Stomach (tissue), 9 donors: ENCODE results near the gene KIAA1671. TPM values are rescaled to one million over a fixed set of nuclear protein-coding genes. Genes with fewer than 3 reads are reported as not detected.
A peak's percentile ranks its signal among the peaks of the same experiment; 100 is the strongest.

ENCODE experiments used
- DNase-seq, 2 donors: peaks; one replicate each; pipeline versions ENCODE4 v3.0.0 to v3.0.0-alpha.2; 2013 to 2019
- H3K27ac ChIP-seq, 5 donors: fragments of 200-600 bp in 4 of 5; sonication (generic) in 4 of 5; one replicate each; pipeline ENCODE4 v1.5.1; 2013 to 2019; ENCODE audit warnings: mild to moderate bottlenecking in 1 of 5, moderate library complexity in 1 of 5
- H3K27me3 ChIP-seq, 3 donors: fragments of 200-600 bp; sonication (generic); one replicate each; pipeline ENCODE4 v1.5.1; 2017 to 2019; ENCODE audit warnings: mixed run types in 1 of 3
- H3K36me3 ChIP-seq, 4 donors: fragments of 200-600 bp; sonication (generic); 1 replicate in 3 of 4; 2 replicates in 1 of 4; pipeline ENCODE4 v1.5.1; 2016 to 2019
- H3K4me1 ChIP-seq, 4 donors: fragments of 200-600 bp; sonication (generic); one replicate each; pipeline ENCODE4 v1.5.1; 2016 to 2019
- H3K4me3 ChIP-seq, 4 donors: fragments of 200-600 bp; sonication (generic) in 3 of 4; one replicate each; pipeline ENCODE4 v1.5.1; 2016 to 2019; ENCODE audit warnings: mild to moderate bottlenecking in 1 of 4
- H3K9me3 ChIP-seq, 4 donors: fragments of 200-600 bp; sonication (generic); one replicate each; pipeline ENCODE4 v1.5.1; 2016 to 2019
- EP300 ChIP-seq: sonication (generic); formaldehyde crosslinking; IDR thresholded peaks from one replicate; pipeline ENCODE4 v1.6.1; 2017; ENCODE audit warnings: antibody characterized with exemption
- POLR2A ChIP-seq, 4 donors: fragments of 450-650 bp; IDR thresholded peaks; one replicate each; pipeline ENCODE4 v1.6.1; 2016; ENCODE audit warnings: antibody characterized with exemption in 4 of 4, control low read depth in 2 of 4, mild to moderate bottlenecking in 1 of 4, moderate library complexity in 1 of 4
- POLR2AphosphoS5 ChIP-seq, 3 donors: sonication (generic); formaldehyde crosslinking; IDR thresholded peaks; one replicate each; pipeline ENCODE4 v1.6.1; 2016; ENCODE audit warnings: antibody characterized with exemption in 3 of 3
- WGBS, 5 donors: extraction: QIAGEN DNeasy Blood & Tissue Kit in 3 of 5; methylation state at CpG; one replicate each; pipeline versions ENCODE4 v1.1.5 to v1.1.7; 2013 to 2018; 5-methylcytosine and 5-hydroxymethylcytosine counted together
- intact Hi-C: fragments of 100-400 bp; cut with DNase I; formaldehyde crosslinking; loops from one replicate; pipeline ENCODE4 v1.15.1; 2023; ENCODE audit warnings: low total_unique reads
- polyA plus RNA-seq, 3 donors: library from polyadenylated mRNA; stranded (reverse); fragments of 200-250 nt; gene quantifications; one replicate each; pipeline ENCODE4 v1.2.3, GENCODE V29; 2013
- total RNA-seq, 5 donors: library from RNA; depleted of rRNA; stranded (reverse); fragments of >200 nt; gene quantifications; one replicate each; pipeline versions ENCODE4 v1.1.0 to v1.2.3, GENCODE V29; 2014 to 2016
- TF ChIP-seq, protein P1 (sequence below), 7 experiments: fragments of 450-650 bp in 4 of 7; fragments of 200-600 bp in 3 of 7; sonication (generic) in 3 of 7; IDR thresholded peaks; one replicate each; pipeline ENCODE4 v1.5.1; 2016 to 2019; ENCODE audit warnings: antibody characterized with exemption in 7 of 7, control low read depth in 2 of 7, mild to moderate bottlenecking in 1 of 7
- donor health status: healthy with polysubstance abuse.
- donor health status: Bipolar disorder and iron deficiency.
- donor health status: healthy.

Gene KIAA1671
- total and polyA plus RNA-seq, 8 donors: 5.7 to 80.5 (median 32.5) TPM

DNA sequence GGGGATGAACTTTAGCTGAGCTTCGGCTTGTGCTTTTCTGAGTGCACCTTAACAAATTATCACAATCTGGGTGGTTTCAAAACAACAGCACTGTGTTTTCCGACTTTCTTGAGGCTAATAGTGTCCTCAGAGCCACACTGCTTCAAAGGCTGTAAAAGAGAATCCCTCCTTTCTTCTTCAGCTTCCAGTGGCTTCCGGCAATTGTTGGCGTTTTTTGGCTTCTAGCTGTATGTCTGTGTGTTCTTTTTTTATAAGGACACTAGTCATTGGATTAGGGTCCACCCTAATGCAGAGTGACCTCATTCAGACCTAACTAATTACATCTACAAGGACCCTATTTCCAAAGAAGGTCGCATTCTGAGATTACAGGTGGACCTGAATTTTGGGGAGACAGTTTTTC is 30.6 kb downstream of the KIAA1671 start:
- H3K9me3 ChIP-seq: no peaks in the 10 kb centered on the region
- H3K27me3 ChIP-seq: no peaks in the 10 kb centered on the region
- H3K27ac ChIP-seq: peak overlapping the region in 3 of 5 donors; percentile 29 to 58 (median 43)
- intact Hi-C loops: no loop called here
- WGBS, 5 donors: 68 to 88% (median 81%) methylated on average over 5 of the region's 5 CpGs
- peaks cover 0 to 19% (median under 1%) of the 10 kb centered on the region in 4 donors for H3K4me1 ChIP-seq
- no peaks in the 10 kb centered on the region for H3K36me3 ChIP-seq
- DNase-seq: no peak
- TF ChIP-seq EP300 (no peak), POLR2A (IDR thresholded peaks at IDR 0.05) (no peak), POLR2AphosphoS5 (IDR thresholded peaks at IDR 0.05) (no peak)
- TF ChIP-seq, protein P1, sequence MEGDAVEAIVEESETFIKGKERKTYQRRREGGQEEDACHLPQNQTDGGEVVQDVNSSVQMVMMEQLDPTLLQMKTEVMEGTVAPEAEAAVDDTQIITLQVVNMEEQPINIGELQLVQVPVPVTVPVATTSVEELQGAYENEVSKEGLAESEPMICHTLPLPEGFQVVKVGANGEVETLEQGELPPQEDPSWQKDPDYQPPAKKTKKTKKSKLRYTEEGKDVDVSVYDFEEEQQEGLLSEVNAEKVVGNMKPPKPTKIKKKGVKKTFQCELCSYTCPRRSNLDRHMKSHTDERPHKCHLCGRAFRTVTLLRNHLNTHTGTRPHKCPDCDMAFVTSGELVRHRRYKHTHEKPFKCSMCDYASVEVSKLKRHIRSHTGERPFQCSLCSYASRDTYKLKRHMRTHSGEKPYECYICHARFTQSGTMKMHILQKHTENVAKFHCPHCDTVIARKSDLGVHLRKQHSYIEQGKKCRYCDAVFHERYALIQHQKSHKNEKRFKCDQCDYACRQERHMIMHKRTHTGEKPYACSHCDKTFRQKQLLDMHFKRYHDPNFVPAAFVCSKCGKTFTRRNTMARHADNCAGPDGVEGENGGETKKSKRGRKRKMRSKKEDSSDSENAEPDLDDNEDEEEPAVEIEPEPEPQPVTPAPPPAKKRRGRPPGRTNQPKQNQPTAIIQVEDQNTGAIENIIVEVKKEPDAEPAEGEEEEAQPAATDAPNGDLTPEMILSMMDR (IDR thresholded peaks at IDR 0.05): no peak
- no peak overlapping the region for H3K4me3 ChIP-seq

DNA sequence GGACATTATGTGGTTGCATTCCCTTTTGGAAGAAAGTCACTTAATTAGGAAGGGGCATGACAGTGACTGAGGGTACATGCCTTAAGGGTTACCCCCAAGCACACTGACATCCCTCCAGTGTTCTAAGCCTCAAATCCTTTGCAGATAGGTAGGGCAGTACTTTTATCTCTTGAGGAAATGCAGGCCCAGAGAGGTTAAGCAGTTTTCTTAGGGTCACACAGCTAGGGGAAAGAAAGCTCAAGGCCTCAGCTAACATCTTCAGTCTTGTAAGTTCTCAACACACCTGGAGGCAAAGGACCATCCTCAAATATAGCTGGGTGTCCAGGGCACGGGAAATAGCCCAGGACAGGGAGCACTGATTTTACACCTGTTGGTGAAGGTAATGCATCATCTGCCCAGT is 31.6 kb downstream of the KIAA1671 start:
- peaks cover 0 to 19% (median 2%) of the 10 kb centered on the region in 4 donors for H3K4me1 ChIP-seq
- H3K9me3 ChIP-seq: no peaks in the 10 kb centered on the region
- no peak for DNase-seq
- TF ChIP-seq, protein P1 (IDR thresholded peaks at IDR 0.05): no peak
- no peak for TF ChIP-seq POLR2AphosphoS5 (IDR thresholded peaks at IDR 0.05)
- no peak for TF ChIP-seq EP300
- no peak for TF ChIP-seq POLR2A (IDR thresholded peaks at IDR 0.05)
- H3K36me3 ChIP-seq: no peaks in the 10 kb centered on the region
- WGBS, 5 donors: 73 to 100% (median 90%) methylated on average over 1 of the region's 1 CpG
- no peak overlapping the region for H3K4me3 ChIP-seq
- intact Hi-C loops: no loop called here
- no peak overlapping the region for H3K27ac ChIP-seq
- H3K27me3 ChIP-seq: no peaks in the 10 kb centered on the region

DNA sequence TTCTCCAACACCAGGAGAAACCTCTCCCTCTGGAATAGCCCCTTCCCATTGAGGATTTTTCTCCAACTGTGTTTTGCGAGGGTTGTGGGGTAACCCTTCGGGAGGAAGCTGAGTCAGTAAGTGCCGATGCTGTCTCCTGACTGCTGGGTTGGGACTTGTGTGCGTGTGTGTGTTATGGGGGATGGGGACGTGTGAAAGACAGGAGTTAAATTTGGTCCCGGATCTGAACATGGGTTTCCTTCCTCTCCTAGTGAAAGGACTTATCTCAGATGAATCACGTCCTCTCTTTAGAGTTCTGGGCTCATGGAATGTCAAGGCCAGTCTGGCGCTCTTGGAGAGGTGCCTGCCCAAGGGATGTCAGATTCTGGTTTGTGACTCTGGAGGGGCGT is 33.3 kb downstream of the KIAA1671 start:
- intact Hi-C loops: no loop called here
- Histone ChIP-seq H3K36me3 (no peaks in the 10 kb centered on the region), H3K9me3 (no peaks in the 10 kb centered on the region), H3K27me3 (no peaks in the 10 kb centered on the region), H3K4me3 (no peak overlapping the region), H3K27ac (peak overlapping the region in 4 of 5 donors; percentile 47 to 62 (median 52)), H3K4me1 (peaks cover 0 to 27% (median 12%) of the 10 kb centered on the region in 4 donors)
- WGBS, 5 donors: 65 to 80% (median 72%) methylated on average over 9 of the region's 9 CpGs
- TF ChIP-seq EP300 (no peak), POLR2A (IDR thresholded peaks at IDR 0.05) (no peak), POLR2AphosphoS5 (IDR thresholded peaks at IDR 0.05) (no peak)
- TF ChIP-seq, protein P1 (IDR thresholded peaks at IDR 0.05): no peak
- DNase-seq: peak in 1 of 2 donors; percentile 28

DNA sequence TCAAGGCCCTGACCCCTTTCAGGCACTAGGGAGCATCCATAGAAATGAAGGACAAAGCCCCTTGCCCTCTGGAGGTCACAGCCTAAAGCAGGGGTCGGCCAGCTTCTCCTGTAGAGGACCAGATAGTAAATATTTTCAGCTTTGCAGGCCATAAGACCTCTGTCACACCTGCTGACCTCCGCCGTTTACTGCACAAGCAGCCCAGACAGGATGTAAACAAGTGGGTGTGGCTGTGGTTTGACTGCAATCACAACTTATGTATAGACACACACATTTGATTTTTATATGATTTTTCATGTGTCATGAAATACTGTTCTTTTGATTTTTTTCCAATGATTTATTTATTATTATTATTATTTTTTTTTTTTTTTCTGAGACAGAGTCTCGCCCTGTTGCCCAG is 34.3 kb downstream of the KIAA1671 start:
- intact Hi-C loops: no loop called here
- H3K36me3 ChIP-seq: no peaks in the 10 kb centered on the region
- no peak for DNase-seq
- no peak for TF ChIP-seq POLR2AphosphoS5 (IDR thresholded peaks at IDR 0.05)
- TF ChIP-seq POLR2A (IDR thresholded peaks at IDR 0.05): no peak
- TF ChIP-seq, protein P1 (IDR thresholded peaks at IDR 0.05): no peak
- whole genome bisulfite sequencing, 5 donors: 62 to 72% (median 67%) methylated on average over 4 of the region's 4 CpGs
- H3K4me1 ChIP-seq: peaks cover 7 to 36% (median 15%) of the 10 kb centered on the region in 4 donors
- no peak overlapping the region for H3K4me3 ChIP-seq
- H3K27ac ChIP-seq: no peak overlapping the region
- H3K9me3 ChIP-seq: no peaks in the 10 kb centered on the region
- no peaks in the 10 kb centered on the region for H3K27me3 ChIP-seq
